ENCODE results near the gene STAC2.

The STAC2 gene

GRCh38 chr17:39187152-39187830 lies 38.5 kb downstream of the STAC2 start:
- H3K27me3 ChIP-seq (replicated peaks; ENCODE audit: insufficient read depth, low read length): no peaks in the 10 kb centered on the region
- no peaks in the 10 kb centered on the region for H4K20me1 ChIP-seq (ENCODE audit: insufficient read depth, low read length)
- H3K4me3 ChIP-seq (ENCODE audit: low read length): no peak overlapping the region
- H3K9me3 ChIP-seq (replicated peaks; ENCODE audit: insufficient read depth, low read length): no peaks in the 10 kb centered on the region
- DNase-seq: no peak
- H3K79me2 ChIP-seq (ENCODE audit: low read length): peaks cover 16% of the 10 kb centered on the region
- H3K4me1 ChIP-seq (ENCODE audit: low read length): no peaks in the 10 kb centered on the region
- no peak overlapping the region for H3K27ac ChIP-seq (ENCODE audit: low read length)
- H3K4me2 ChIP-seq (ENCODE audit: low read depth, low read length): no peak overlapping the region
- H3K9me2 ChIP-seq (replicated peaks; ENCODE audit: insufficient read depth, low read length): no peaks in the 10 kb centered on the region
- no peak overlapping the region for H2AFZ ChIP-seq (ENCODE audit: low read length)
- TF ChIP-seq EZH2phosphoT487 (IDR thresholded peaks at IDR 0.05; ENCODE audit: low read length): no peak
- TF ChIP-seq CTCF (IDR thresholded peaks at IDR 0.05; ENCODE audit: low read length): no peak
- no peak overlapping the region for H3K9ac ChIP-seq (ENCODE audit: low read length)
- no peaks in the 10 kb centered on the region for H3F3A ChIP-seq (ENCODE audit: insufficient read depth, low read length)
- no peaks in the 10 kb centered on the region; the same call in 1 of the 2 replicates for H3K36me3 ChIP-seq (replicated peaks; ENCODE audit: insufficient read depth, low read length)

GRCh38 chr17:39186481-39187002 lies 39.2 kb downstream of the STAC2 start:
- no peaks in the 10 kb centered on the region for H3K9me2 ChIP-seq (replicated peaks; ENCODE audit: insufficient read depth, low read length)
- no peaks in the 10 kb centered on the region for H3K27me3 ChIP-seq (replicated peaks; ENCODE audit: insufficient read depth, low read length)
- no peak overlapping the region for H2AFZ ChIP-seq (ENCODE audit: low read length)
- no peak for DNase-seq
- no peaks in the 10 kb centered on the region; the same call in 1 of the 2 replicates for H3K36me3 ChIP-seq (replicated peaks; ENCODE audit: insufficient read depth, low read length)
- peaks cover 8% of the 10 kb centered on the region for H3K79me2 ChIP-seq (ENCODE audit: low read length)
- no peak overlapping the region for H3K4me2 ChIP-seq (ENCODE audit: low read depth, low read length)
- H3K9ac ChIP-seq (ENCODE audit: low read length): no peak overlapping the region
- H4K20me1 ChIP-seq (ENCODE audit: insufficient read depth, low read length): no peaks in the 10 kb centered on the region
- H3F3A ChIP-seq (ENCODE audit: insufficient read depth, low read length): no peaks in the 10 kb centered on the region
- H3K4me3 ChIP-seq (ENCODE audit: low read length): no peak overlapping the region
- H3K4me1 ChIP-seq (ENCODE audit: low read length): no peaks in the 10 kb centered on the region
- no peaks in the 10 kb centered on the region for H3K9me3 ChIP-seq (replicated peaks; ENCODE audit: insufficient read depth, low read length)
- no peak overlapping the region for H3K27ac ChIP-seq (ENCODE audit: low read length)
- TF ChIP-seq CTCF (IDR thresholded peaks at IDR 0.05; ENCODE audit: low read length) (no peak), EZH2 (optimal IDR thresholded peaks at IDR 0.05; ENCODE audit: low read depth, low read length) (no peak), EZH2phosphoT487 (IDR thresholded peaks at IDR 0.05; ENCODE audit: low read length) (no peak)

GRCh38 chr17:39183720-39184119 lies 42.0 kb downstream of the STAC2 start:
- Histone ChIP-seq H3K9me2 (replicated peaks; ENCODE audit: insufficient read depth, low read length) (no peaks in the 10 kb centered on the region), H3K4me2 (ENCODE audit: low read depth, low read length) (no peak overlapping the region), H3K4me1 (ENCODE audit: low read length) (no peaks in the 10 kb centered on the region), H3K36me3 (replicated peaks; ENCODE audit: insufficient read depth, low read length) (peaks cover 3% of the 10 kb centered on the region), H4K20me1 (ENCODE audit: insufficient read depth, low read length) (no peaks in the 10 kb centered on the region), H3K27me3 (replicated peaks; ENCODE audit: insufficient read depth, low read length) (no peaks in the 10 kb centered on the region), H3F3A (ENCODE audit: insufficient read depth, low read length) (no peaks in the 10 kb centered on the region), H3K9me3 (replicated peaks; ENCODE audit: insufficient read depth, low read length) (no peaks in the 10 kb centered on the region), H3K4me3 (ENCODE audit: low read length) (no peak overlapping the region), H3K9ac (ENCODE audit: low read length) (no peak overlapping the region), H3K27ac (ENCODE audit: low read length) (no peak overlapping the region), H3K79me2 (ENCODE audit: low read length) (0 out of 2 replicates have a peak, but pooled peaks cover 3% of the 10 kb centered on the region), H2AFZ (ENCODE audit: low read length) (no peak overlapping the region)
- DNase-seq: no peak
- TF ChIP-seq EZH2 (optimal IDR thresholded peaks at IDR 0.05; ENCODE audit: low read depth, low read length): no peak
- no peak for TF ChIP-seq CTCF (IDR thresholded peaks at IDR 0.05; ENCODE audit: low read length)
- no peak for TF ChIP-seq EZH2phosphoT487 (IDR thresholded peaks at IDR 0.05; ENCODE audit: low read length)

All from MM.1S (cell line).